ENCODE data around the gene IGBP1. TPM values are rescaled to one million over a fixed set of nuclear protein-coding genes. Genes with fewer than 3 reads are reported as not detected.

IGBP1 gene
- total and polyA plus RNA-seq, 10 of the 15 experiments (the other 5 are each of a cell fraction or from before 2014, with no cell fraction given), result 29.7 to 120 (median 58.7) TPM

- H3K27ac ChIP-seq (ENCODE audit: control insufficient read depth, insufficient read depth), result no peak overlapping the region
- in situ Hi-C loops (cut with MboI) (no loop called here), intact Hi-C loops (cut with micrococcal nuclease; ENCODE audit: unreplicated experiment) (no loop called here)
- H3K4me1 ChIP-seq (ENCODE audit: control insufficient read depth, insufficient read depth, low read length), result no peaks in the 10 kb centered on the region
- no peak for ATAC-seq
- ChIA-PET SMC1A (ENCODE audit: uncharacterized antibody, unreplicated experiment) (interaction anchor here (1.2 kb wide), 1 partner anchor 8 kb away, joined by 4 read pairs; no protein-coding TSS in a partner anchor), RAD21 (ENCODE audit: unreplicated experiment) (interaction anchor here (1.7 to 1.8 kb wide), 2 partner anchors 11 to 35 kb away, joined by 3 to 4 read pairs; partner anchors contain the start of gene IGBP1), CTCF (interaction anchor here (0.8 to 1.2 kb wide), 2 partner anchors 29 to 31 kb away, joined by 3 to 4 read pairs; no protein-coding TSS in a partner anchor), POLR2A (no interaction called here)
- no peak overlapping the region for H2AFZ ChIP-seq (ENCODE audit: control insufficient read depth, low read depth, low read length)
- TF ChIP-seq IRF4 (IDR thresholded peaks at IDR 0.05; ENCODE audit: low read depth, low read length) (no peak), PKNOX1 (IDR thresholded peaks at IDR 0.05) (no peak), ESRRA (IDR thresholded peaks at IDR 0.05; ENCODE audit: low read length) (no peak), BRCA1 (IDR thresholded peaks at IDR 0.05; ENCODE audit: low read depth, low read length) (no peak), NFIC (IDR thresholded peaks at IDR 0.05; ENCODE audit: low read depth, low read length) (no peak), SREBF1 (IDR thresholded peaks at IDR 0.05; ENCODE audit: low read length) (no peak), SMAD1 (IDR thresholded peaks at IDR 0.05; ENCODE audit: low read depth, partially characterized antibody) (no peak)
- no peaks in the 10 kb centered on the region for H3K79me2 ChIP-seq (ENCODE audit: control insufficient read depth, insufficient read depth, low read length)
- peaks cover 3 to 4% of the 10 kb centered on the region in 2 experiments for H3K36me3 ChIP-seq (ENCODE audit: control insufficient read depth in 2 of 2, insufficient read depth in 2 of 2, low read length in 1 of 2)
- 57% methylated on average over 11 of the region's 11 CpGs for WGBS (ENCODE audit: insufficient coverage, insufficient replicate concordance, low lambda C conversion rate, missing lambda C conversion rate)
- FAIRE-seq, result no peak
- no peak overlapping the region for H3K9ac ChIP-seq (ENCODE audit: control insufficient read depth, insufficient read depth, low read length)
- H3K4me2 ChIP-seq (ENCODE audit: control insufficient read depth, insufficient read depth), result no peak overlapping the region
- no peak overlapping the region for H3K4me3 ChIP-seq
- H3K9me3 ChIP-seq (replicated peaks; ENCODE audit: control insufficient read depth, insufficient read depth, low read length), result no peaks in the 10 kb centered on the region
- H3K27me3 ChIP-seq (replicated peaks in 1 of 2; ENCODE audit: control insufficient read depth in 2 of 2, insufficient read depth in 2 of 2, low read length in 1 of 2), result no peaks in the 10 kb centered on the region
- no peak for DNase-seq (ENCODE audit: low read depth, low spot score)
- no TSS peak for BruUV-seq (replicated peaks)
- no peaks in the 10 kb centered on the region for H4K20me1 ChIP-seq (ENCODE audit: control insufficient read depth, insufficient read depth)
Observed at GRCh38 chrX:70168238-70169188, 35.3 kb downstream of the IGBP1 start.

Data from GM12878 (cell line).